ENCODE measurements around the gene ZNF385D. TPM values are rescaled to one million over a fixed set of nuclear protein-coding genes. Genes with fewer than 3 reads are reported as not detected.

Gene ZNF385D
- total RNA-seq, 1 experiment from 2014 or later = not detected

DNA sequence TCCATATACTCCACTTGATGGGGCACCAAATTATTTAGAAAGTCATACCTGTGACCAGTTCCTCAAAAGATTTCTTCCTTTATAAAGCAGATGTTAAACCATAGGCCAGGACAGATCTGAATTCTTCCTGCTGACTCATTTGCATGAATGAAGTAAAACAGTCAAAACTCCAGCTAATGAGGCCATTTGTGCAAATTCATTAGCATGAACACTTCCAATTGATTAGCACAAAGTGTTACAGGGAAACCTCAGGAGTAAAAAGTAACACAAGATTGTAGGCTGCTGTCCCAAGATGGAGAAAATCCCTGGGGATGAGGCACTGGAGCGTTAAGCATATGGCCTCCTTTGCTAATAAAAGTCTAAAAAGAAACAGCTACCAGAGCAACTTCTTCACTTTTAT is 149.8 kb downstream of the ZNF385D start:
- Mint-ChIP-seq H3K36me3 (ENCODE audit: insufficient read depth, unreplicated experiment) (no peaks in the 10 kb centered on the region), H3K27ac (ENCODE audit: unreplicated experiment) (no peak overlapping the region), H3K9me3 (ENCODE audit: unreplicated experiment) (no peaks in the 10 kb centered on the region), H3K27me3 (ENCODE audit: insufficient read depth, unreplicated experiment) (peaks cover 12% of the 10 kb centered on the region), H3K4me3 (ENCODE audit: unreplicated experiment) (no peak overlapping the region), H3K4me1 (ENCODE audit: low read depth, unreplicated experiment) (no peaks in the 10 kb centered on the region)
- Histone ChIP-seq H3K36me3 (ENCODE audit: control insufficient read depth, insufficient read depth, low read length) (no peaks in the 10 kb centered on the region), H3K4me1 (no peaks in the 10 kb centered on the region), H3K9me3 (no peaks in the 10 kb centered on the region), H3K27me3 (replicated peaks; ENCODE audit: control insufficient read depth, insufficient read depth, low read length) (no peaks in the 10 kb centered on the region), H3K4me3 (ENCODE audit: low read depth, low read length) (no peak overlapping the region)
- POLR2A ChIA-PET = no interaction called here
- TF ChIP-seq, protein P1, sequence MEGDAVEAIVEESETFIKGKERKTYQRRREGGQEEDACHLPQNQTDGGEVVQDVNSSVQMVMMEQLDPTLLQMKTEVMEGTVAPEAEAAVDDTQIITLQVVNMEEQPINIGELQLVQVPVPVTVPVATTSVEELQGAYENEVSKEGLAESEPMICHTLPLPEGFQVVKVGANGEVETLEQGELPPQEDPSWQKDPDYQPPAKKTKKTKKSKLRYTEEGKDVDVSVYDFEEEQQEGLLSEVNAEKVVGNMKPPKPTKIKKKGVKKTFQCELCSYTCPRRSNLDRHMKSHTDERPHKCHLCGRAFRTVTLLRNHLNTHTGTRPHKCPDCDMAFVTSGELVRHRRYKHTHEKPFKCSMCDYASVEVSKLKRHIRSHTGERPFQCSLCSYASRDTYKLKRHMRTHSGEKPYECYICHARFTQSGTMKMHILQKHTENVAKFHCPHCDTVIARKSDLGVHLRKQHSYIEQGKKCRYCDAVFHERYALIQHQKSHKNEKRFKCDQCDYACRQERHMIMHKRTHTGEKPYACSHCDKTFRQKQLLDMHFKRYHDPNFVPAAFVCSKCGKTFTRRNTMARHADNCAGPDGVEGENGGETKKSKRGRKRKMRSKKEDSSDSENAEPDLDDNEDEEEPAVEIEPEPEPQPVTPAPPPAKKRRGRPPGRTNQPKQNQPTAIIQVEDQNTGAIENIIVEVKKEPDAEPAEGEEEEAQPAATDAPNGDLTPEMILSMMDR (IDR thresholded peaks at IDR 0.05; ENCODE audit: insufficient read depth in 1 of 2, low read depth in 1 of 2, low read length in 1 of 2, severe bottlenecking in 1 of 2, unreplicated experiment in 1 of 2) = no peak
- no TSS peak for BruUV-seq (replicated peaks)
- CTCF ChIA-PET = no interaction called here
- no peak for DNase-seq
- intact Hi-C loops (cut with micrococcal nuclease; ENCODE audit: unreplicated experiment) = no loop called here

DNA sequence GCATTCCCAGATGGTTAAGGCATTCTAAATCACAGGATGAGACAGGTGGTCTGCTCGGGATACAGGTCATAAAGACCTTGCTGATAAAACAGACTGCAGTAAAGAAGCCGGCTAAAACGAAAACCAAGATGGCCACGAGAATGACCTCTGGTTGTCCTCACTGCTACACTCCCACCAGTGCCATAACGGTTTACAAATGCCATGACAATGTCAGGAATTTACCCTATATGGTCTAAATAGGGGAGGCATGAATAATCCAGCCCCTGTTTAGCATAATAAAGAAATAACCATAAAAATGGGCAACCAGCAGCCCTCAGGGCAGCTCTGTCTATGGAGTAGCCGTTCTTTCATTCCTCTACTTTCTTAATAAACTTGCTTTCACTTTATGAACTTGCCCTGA is 151.1 kb downstream of the ZNF385D start:
- DNase-seq = no peak
- H3K4me3 ChIP-seq (ENCODE audit: low read depth, low read length) = no peak overlapping the region
- TF ChIP-seq, protein P1 (IDR thresholded peaks at IDR 0.05; ENCODE audit: insufficient read depth in 1 of 2, low read depth in 1 of 2, low read length in 1 of 2, severe bottlenecking in 1 of 2, unreplicated experiment in 1 of 2) = no peak
- no peaks in the 10 kb centered on the region for H3K9me3 ChIP-seq
- peaks cover 10% of the 10 kb centered on the region for H3K27me3 Mint-ChIP-seq (ENCODE audit: insufficient read depth, unreplicated experiment)
- no peaks in the 10 kb centered on the region for H3K36me3 Mint-ChIP-seq (ENCODE audit: insufficient read depth, unreplicated experiment)
- H3K36me3 ChIP-seq (ENCODE audit: control insufficient read depth, insufficient read depth, low read length) = no peaks in the 10 kb centered on the region
- ChIA-PET CTCF (no interaction called here), POLR2A (no interaction called here)
- BruUV-seq (replicated peaks) = no TSS peak
- H3K4me3 Mint-ChIP-seq (ENCODE audit: unreplicated experiment) = no peak overlapping the region
- intact Hi-C loops (cut with micrococcal nuclease; ENCODE audit: unreplicated experiment) = no loop called here
- no peaks in the 10 kb centered on the region for H3K9me3 Mint-ChIP-seq (ENCODE audit: unreplicated experiment)
- no peaks in the 10 kb centered on the region for H3K4me1 Mint-ChIP-seq (ENCODE audit: low read depth, unreplicated experiment)
- H3K4me1 ChIP-seq = no peaks in the 10 kb centered on the region
- no peaks in the 10 kb centered on the region for H3K27me3 ChIP-seq (replicated peaks; ENCODE audit: control insufficient read depth, insufficient read depth, low read length)
- H3K27ac Mint-ChIP-seq (ENCODE audit: unreplicated experiment) = no peak overlapping the region

DNA sequence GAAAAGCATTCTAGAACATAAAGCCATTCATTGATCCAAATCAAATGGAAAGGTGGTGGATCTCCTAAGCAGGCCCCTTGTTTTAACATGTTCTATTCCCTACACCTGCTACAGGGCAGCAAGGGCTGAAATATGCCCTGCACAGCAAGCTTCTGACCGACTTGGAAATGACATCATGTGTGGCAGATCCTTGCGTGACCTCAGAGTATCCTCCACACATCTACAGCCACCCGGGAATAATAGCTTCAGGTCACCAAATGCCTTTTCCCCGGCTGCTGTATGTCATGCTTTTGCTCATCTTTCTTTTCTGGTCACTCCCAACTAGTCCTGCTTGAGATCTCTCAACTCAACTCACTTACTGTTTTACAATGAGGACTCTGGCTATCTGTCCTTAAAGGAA is 158.2 kb downstream of the ZNF385D start:
- Mint-ChIP-seq H3K9me3 (ENCODE audit: unreplicated experiment) (no peaks in the 10 kb centered on the region), H3K4me1 (ENCODE audit: low read depth, unreplicated experiment) (no peaks in the 10 kb centered on the region), H3K27ac (ENCODE audit: unreplicated experiment) (no peak overlapping the region), H3K4me3 (ENCODE audit: unreplicated experiment) (no peak overlapping the region), H3K36me3 (ENCODE audit: insufficient read depth, unreplicated experiment) (no peaks in the 10 kb centered on the region), H3K27me3 (ENCODE audit: insufficient read depth, unreplicated experiment) (peaks cover 3% of the 10 kb centered on the region)
- ChIA-PET POLR2A (no interaction called here), CTCF (no interaction called here)
- H3K4me1 ChIP-seq = no peaks in the 10 kb centered on the region
- no TSS peak for BruUV-seq (replicated peaks)
- no peaks in the 10 kb centered on the region for H3K27me3 ChIP-seq (replicated peaks; ENCODE audit: control insufficient read depth, insufficient read depth, low read length)
- TF ChIP-seq, protein P1 (IDR thresholded peaks at IDR 0.05; ENCODE audit: insufficient read depth in 1 of 2, low read depth in 1 of 2, low read length in 1 of 2, severe bottlenecking in 1 of 2, unreplicated experiment in 1 of 2) = no peak
- no peaks in the 10 kb centered on the region for H3K36me3 ChIP-seq (ENCODE audit: control insufficient read depth, insufficient read depth, low read length)
- intact Hi-C loops (cut with micrococcal nuclease; ENCODE audit: unreplicated experiment) = no loop called here
- no peak for DNase-seq
- H3K9me3 ChIP-seq = no peaks in the 10 kb centered on the region
- H3K4me3 ChIP-seq (ENCODE audit: low read depth, low read length) = no peak overlapping the region

Data from Caco-2 (cell line).